Lower lobe of right lung (tissue), 1 donor: ENCODE results near the gene HOXD9. TPM values are rescaled to one million over a fixed set of nuclear protein-coding genes. Genes with fewer than 3 reads are reported as not detected.

ENCODE experiments used
- microRNA-seq: library from miRNA; unstranded; fragments of <30 nt; microRNA quantifications from one replicate; pipeline ENCODE4 v1.2.0, GENCODE V29; 2020; ENCODE audit warnings: borderline number of aligned reads
- total RNA-seq: library from RNA; stranded (reverse); fragmentation: NEBNext Ultra II Directional; extraction: Animal tissue kit (Norgen Biotek cat#: 25700); gene quantifications from one replicate; pipeline ENCODE4 v1.2.1, GENCODE V29; 2021
- donor health status: DM: no; HTN: yes; CAD: no; lungs with severe emphysema.

The HOXD9 gene
- total RNA-seq, 1 donor from 2014 or later, result 0.86 TPM

Small RNA genes lying within 50 kb of the gene (microRNA-seq; reads per million reads assigned to microRNA genes)
- gene MIR10B, result 1,269 reads per million, percentile 82 among the genes with 10 or more reads in this experiment

Other genes with a start within 250 kb of the HOXD9 start
- 32.3 TPM for gene LNPK, start 120.5 kb upstream of the HOXD9 start, total RNA-seq
- not detected for gene EVX2, start 38.8 kb upstream of the HOXD9 start, total RNA-seq
- not detected for gene HOXD13, start 30.0 kb upstream of the HOXD9 start, total RNA-seq
- gene HOXD12, start 22.9 kb upstream of the HOXD9 start, total RNA-seq, result not detected
- not detected for gene HOXD11, start 15.4 kb upstream of the HOXD9 start, total RNA-seq
- gene HOXD10, start 5.9 kb upstream of the HOXD9 start, total RNA-seq, result not detected
- gene HOXD8, start 7.0 kb downstream of the HOXD9 start, total RNA-seq, result 2.3 TPM
- gene HOXD4, start 28.8 kb downstream of the HOXD9 start, total RNA-seq, result 0.97 TPM
- 0.47 TPM for gene HOXD3, start 34.6 kb downstream of the HOXD9 start, total RNA-seq
- 3.4 TPM for gene HOXD1, start 65.9 kb downstream of the HOXD9 start, total RNA-seq
- 16.2 TPM for gene MTX2, start 146.7 kb downstream of the HOXD9 start, total RNA-seq